ENCODE data around the gene POFUT2. TPM values are rescaled to one million over a fixed set of nuclear protein-coding genes. Genes with fewer than 3 reads are reported as not detected.

The POFUT2 gene
- total and polyA plus RNA-seq, 7 donors: 2.5 to 31.3 (median 18.9) TPM

DNA sequence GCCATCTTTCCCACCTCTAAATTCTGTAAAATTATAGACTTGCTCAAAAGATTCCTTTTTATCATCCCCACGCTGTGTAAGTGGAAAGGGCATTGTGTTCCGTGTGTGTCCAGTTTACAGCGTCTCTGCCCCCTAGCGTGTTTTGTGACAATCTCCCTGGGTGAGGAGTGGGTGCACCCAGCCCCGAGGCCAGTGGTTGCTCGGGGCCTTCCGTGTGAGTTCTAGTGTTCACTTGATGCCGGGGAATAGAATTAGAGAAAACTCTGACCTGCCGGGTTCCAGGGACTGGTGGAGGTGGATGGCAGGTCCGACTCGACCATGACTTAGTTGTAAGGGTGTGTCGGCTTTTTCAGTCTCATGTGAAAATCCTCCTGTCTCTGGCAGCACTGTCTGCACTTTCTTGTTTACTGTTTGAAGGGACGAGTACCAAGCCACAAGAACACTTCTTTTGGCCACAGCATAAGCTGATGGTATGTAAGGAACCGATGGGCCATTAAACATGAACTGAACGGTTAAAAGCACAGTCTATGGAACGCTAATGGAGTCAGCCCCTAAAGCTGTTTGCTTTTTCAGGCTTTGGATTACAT, 61.9 kb downstream of the POFUT2 start:
- no peaks in the 10 kb centered on the region for H3K9me3 ChIP-seq
- peaks cover 0 to 18% (median 9%) of the 10 kb centered on the region in 4 donors for H3K4me1 ChIP-seq
- no peak overlapping the region for H3K4me3 ChIP-seq
- H3K27me3 ChIP-seq: no peaks in the 10 kb centered on the region
- WGBS, 2 donors: 85% methylated on average over 16 of the region's 16 CpGs
- peaks cover 14 to 33% (median 27%) of the 10 kb centered on the region in 4 donors for H3K36me3 ChIP-seq
- no peak for DNase-seq
- TF ChIP-seq POLR2AphosphoS5 (IDR thresholded peaks at IDR 0.05) (no peak), EP300 (IDR thresholded peaks at IDR 0.05) (no peak), POLR2A (IDR thresholded peaks at IDR 0.05) (no peak)
- TF ChIP-seq, protein P1, sequence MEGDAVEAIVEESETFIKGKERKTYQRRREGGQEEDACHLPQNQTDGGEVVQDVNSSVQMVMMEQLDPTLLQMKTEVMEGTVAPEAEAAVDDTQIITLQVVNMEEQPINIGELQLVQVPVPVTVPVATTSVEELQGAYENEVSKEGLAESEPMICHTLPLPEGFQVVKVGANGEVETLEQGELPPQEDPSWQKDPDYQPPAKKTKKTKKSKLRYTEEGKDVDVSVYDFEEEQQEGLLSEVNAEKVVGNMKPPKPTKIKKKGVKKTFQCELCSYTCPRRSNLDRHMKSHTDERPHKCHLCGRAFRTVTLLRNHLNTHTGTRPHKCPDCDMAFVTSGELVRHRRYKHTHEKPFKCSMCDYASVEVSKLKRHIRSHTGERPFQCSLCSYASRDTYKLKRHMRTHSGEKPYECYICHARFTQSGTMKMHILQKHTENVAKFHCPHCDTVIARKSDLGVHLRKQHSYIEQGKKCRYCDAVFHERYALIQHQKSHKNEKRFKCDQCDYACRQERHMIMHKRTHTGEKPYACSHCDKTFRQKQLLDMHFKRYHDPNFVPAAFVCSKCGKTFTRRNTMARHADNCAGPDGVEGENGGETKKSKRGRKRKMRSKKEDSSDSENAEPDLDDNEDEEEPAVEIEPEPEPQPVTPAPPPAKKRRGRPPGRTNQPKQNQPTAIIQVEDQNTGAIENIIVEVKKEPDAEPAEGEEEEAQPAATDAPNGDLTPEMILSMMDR (IDR thresholded peaks at IDR 0.05): no peak
- intact Hi-C loops (cut with DNase I): no loop called here
- no peak overlapping the region for H3K27ac ChIP-seq

DNA sequence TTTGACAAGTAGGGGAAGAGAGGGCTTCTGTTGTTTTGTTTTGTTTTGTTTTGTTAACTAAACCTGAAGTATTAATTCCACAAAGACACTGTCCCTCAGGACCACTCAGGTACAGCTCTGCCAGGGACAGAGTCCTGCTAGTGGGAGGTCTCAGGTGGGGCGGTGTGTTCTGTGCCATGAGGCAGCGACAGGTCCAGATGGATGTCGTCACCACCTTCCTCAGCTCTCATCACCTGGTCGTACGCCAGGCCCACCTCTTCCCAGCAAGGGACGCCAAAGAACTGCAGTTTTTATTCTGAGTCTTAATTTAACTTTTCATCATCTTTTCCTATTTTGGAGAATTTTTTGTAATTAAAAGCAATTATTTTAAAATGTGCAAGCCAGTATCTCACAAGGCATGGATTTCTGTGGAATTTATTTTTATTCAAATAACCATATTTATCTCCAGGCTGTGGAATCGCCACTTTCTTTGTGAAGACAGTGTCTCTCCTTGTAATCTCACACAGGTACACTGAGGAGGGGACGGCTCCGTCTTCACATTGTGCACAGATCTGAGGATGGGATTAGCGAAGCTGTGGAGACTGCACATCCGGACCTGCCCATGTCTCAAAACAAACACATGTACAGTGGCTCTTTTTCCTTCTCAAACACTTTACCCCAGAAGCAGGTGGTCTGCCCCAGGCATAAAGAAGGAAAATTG, 62.5 kb downstream of the POFUT2 start:
- intact Hi-C loops (cut with DNase I): no loop called here
- Histone ChIP-seq H3K4me1 (peaks cover 0 to 18% (median 9%) of the 10 kb centered on the region in 4 donors), H3K27ac (no peak overlapping the region), H3K4me3 (no peak overlapping the region), H3K36me3 (peaks cover 15 to 40% (median 33%) of the 10 kb centered on the region in 4 donors), H3K9me3 (no peaks in the 10 kb centered on the region), H3K27me3 (no peaks in the 10 kb centered on the region)
- DNase-seq: no peak
- 93 to 95% methylated on average over 11 of the region's 11 CpGs for WGBS, 2 donors
- TF ChIP-seq EP300 (IDR thresholded peaks at IDR 0.05) (no peak), POLR2A (IDR thresholded peaks at IDR 0.05) (no peak), POLR2AphosphoS5 (IDR thresholded peaks at IDR 0.05) (no peak)
- TF ChIP-seq, protein P1 (IDR thresholded peaks at IDR 0.05): no peak

DNA sequence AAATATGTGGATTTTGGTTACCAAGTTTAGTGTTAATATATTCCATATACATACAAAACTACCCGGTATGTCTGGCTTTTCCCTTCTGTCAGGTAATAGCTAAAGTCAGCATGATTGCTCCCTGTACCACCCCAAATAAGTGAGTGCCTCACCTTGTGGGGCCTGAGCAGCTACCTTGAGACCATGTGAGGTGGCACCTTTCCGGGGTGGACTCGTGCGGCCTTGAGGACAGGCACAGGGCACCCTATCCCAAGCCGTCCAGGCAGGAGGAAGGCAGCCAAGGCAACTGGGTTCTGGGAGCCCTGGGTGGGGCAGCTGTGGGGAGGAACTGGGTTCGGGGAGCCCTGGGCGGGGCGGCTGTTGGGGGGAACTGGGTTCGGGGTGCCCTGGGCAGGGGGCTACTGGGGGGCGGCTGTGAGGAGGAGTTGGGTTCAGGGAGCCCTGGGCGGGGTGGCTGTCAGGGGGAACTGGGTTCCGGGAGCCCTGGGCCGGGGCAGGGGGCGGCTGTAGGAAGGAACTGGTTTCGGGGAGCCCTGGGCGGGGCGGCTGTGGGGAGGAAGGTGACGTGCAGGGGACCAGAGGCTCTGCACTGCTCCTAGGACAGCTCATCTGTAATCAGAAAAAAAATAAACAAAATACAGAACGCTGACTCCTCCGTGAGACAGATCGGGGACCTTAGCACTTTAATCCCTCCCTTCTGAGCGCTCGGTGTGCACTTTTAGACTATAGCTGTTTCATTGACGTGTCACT, 63.3 kb downstream of the POFUT2 start:
- H3K36me3 ChIP-seq: peaks cover 15 to 48% (median 34%) of the 10 kb centered on the region in 4 donors
- no peak overlapping the region for H3K4me3 ChIP-seq
- H3K9me3 ChIP-seq: no peaks in the 10 kb centered on the region
- intact Hi-C loops (cut with DNase I): no loop called here
- no peaks in the 10 kb centered on the region for H3K27me3 ChIP-seq
- no peak overlapping the region for H3K27ac ChIP-seq
- TF ChIP-seq POLR2A (IDR thresholded peaks at IDR 0.05) (no peak), POLR2AphosphoS5 (IDR thresholded peaks at IDR 0.05) (no peak), EP300 (IDR thresholded peaks at IDR 0.05) (no peak)
- TF ChIP-seq, protein P1 (IDR thresholded peaks at IDR 0.05): no peak
- WGBS, 2 donors: 82 to 83% methylated on average over 24 of the region's 24 CpGs
- no peak for DNase-seq
- H3K4me1 ChIP-seq: peaks cover 0 to 18% (median 9%) of the 10 kb centered on the region in 4 donors

- no peak overlapping the region for H3K4me3 ChIP-seq
- H3K36me3 ChIP-seq: peaks cover 15 to 57% (median 34%) of the 10 kb centered on the region in 4 donors
- DNase-seq: no peak
- 94 to 96% methylated on average over 36 of the region's 36 CpGs for WGBS, 2 donors
- intact Hi-C loops (cut with DNase I): no loop called here
- H3K27me3 ChIP-seq: no peaks in the 10 kb centered on the region
- H3K9me3 ChIP-seq: no peaks in the 10 kb centered on the region
- TF ChIP-seq POLR2A (IDR thresholded peaks at IDR 0.05) (no peak), EP300 (IDR thresholded peaks at IDR 0.05) (no peak), POLR2AphosphoS5 (IDR thresholded peaks at IDR 0.05) (no peak)
- TF ChIP-seq, protein P1 (IDR thresholded peaks at IDR 0.05): no peak
- peaks cover 0 to 12% (median 6%) of the 10 kb centered on the region in 4 donors for H3K4me1 ChIP-seq
- no peak overlapping the region for H3K27ac ChIP-seq
Observed at GRCh38 chr21:45223236-45224185, 64.2 kb downstream of the POFUT2 start.

Data from sigmoid colon (tissue), 7 donors.